ENCODE measurements around the gene SLC10A4. TPM values are rescaled to one million over a fixed set of nuclear protein-coding genes. Genes with fewer than 3 reads are reported as not detected.

The SLC10A4 gene
- total and polyA plus RNA-seq, 2 of the 13 experiments (the other 11 are each of a cell fraction or from before 2014, with no cell fraction given): 0.04 to 0.07 TPM

DNA sequence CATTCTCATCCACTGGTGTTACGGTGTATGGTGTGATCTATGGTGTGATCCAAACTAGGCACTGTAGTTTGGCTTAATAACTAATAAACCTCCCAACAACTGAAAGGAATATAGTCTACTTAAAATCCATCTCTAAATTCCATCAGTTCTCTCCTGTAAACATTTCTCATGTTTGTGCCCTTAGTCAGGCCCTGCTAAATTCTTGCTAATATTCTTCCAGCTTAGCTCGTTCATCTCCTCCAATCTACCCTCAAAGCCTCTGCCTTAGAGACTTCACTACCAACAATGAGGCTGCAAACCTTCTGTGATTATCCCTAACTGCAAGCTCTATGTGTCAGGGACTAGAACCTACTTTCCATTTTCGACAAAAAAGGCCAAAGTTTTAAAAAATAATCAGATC lies 35.0 kb downstream of the SLC10A4 start:
- Histone ChIP-seq H3K4me3 (replicated peaks in 1 of 3; ENCODE audit: insufficient read depth in 1 of 3, low read depth in 2 of 3, low read length in 3 of 3) (no peak overlapping the region), H3K79me2 (ENCODE audit: insufficient read depth, low read length) (no peaks in the 10 kb centered on the region), H3K36me3 (replicated peaks in 1 of 2; ENCODE audit: control insufficient read depth in 1 of 2, insufficient read depth in 2 of 2, low read length in 2 of 2) (peaks cover 2 to 41% of the 10 kb centered on the region in 2 experiments), H3K4me1 (ENCODE audit: insufficient read depth, low read length) (no peaks in the 10 kb centered on the region), H3K9me3 (ENCODE audit: low read length) (no peaks in the 10 kb centered on the region), H3K9ac (ENCODE audit: insufficient read depth, low read depth, low read length) (no peak overlapping the region), H3K27ac (ENCODE audit: extremely low read length, insufficient read depth, low read length) (no peak overlapping the region), H2AFZ (ENCODE audit: low read length) (no peak overlapping the region), H4K20me1 (ENCODE audit: insufficient read depth, low read length) (no peaks in the 10 kb centered on the region), H3K4me2 (ENCODE audit: low read depth, low read length) (no peak overlapping the region), H3K27me3 (ENCODE audit: control insufficient read depth in 1 of 2, insufficient read depth in 2 of 2, low read length in 2 of 2) (no peaks in the 10 kb centered on the region)
- DNase-seq (ENCODE audit: low spot score): no peak
- in situ Hi-C loops (cut with HindIII; ENCODE audit: extremely low pct_ligation_motif_present, low pct_unique_long_range_greater_than_20kb): no loop called here
- ChIA-PET CTCF (ENCODE audit: low intra/inter-chr PET ratio, low total read pairs) (no interaction called here), POLR2A (no interaction called here)
- BruUV-seq (replicated peaks): no TSS peak
- FAIRE-seq: no peak
- WGBS (ENCODE audit: low lambda C conversion rate): 98% methylated on average over 3 of the region's 3 CpGs
- no peak for TF ChIP-seq FOXM1 (CRISPR knock-in tag; IDR thresholded peaks at IDR 0.05)
- no peak for TF ChIP-seq ZBTB21 (CRISPR knock-in tag; IDR thresholded peaks at IDR 0.05)
- no peak for TF ChIP-seq SRF (IDR thresholded peaks at IDR 0.05; ENCODE audit: low read depth, low read length)
- TF ChIP-seq JDP2 (CRISPR knock-in tag; IDR thresholded peaks at IDR 0.05; ENCODE audit: borderline replicate concordance): no peak
- TF ChIP-seq TOPORS (CRISPR knock-in tag; IDR thresholded peaks at IDR 0.05): no peak
- TF ChIP-seq FLYWCH1 (CRISPR knock-in tag; IDR thresholded peaks at IDR 0.05): no peak
- TF ChIP-seq NR2C2 (CRISPR knock-in tag; IDR thresholded peaks at IDR 0.05; ENCODE audit: borderline replicate concordance): no peak
- no peak for TF ChIP-seq ZKSCAN8 (CRISPR knock-in tag; IDR thresholded peaks at IDR 0.05; ENCODE audit: borderline replicate concordance)
- no peak for TF ChIP-seq NFKB2 (CRISPR knock-in tag; IDR thresholded peaks at IDR 0.05; ENCODE audit: borderline replicate concordance)
- TF ChIP-seq HNF1A (IDR thresholded peaks at IDR 0.05; ENCODE audit: low read depth): no peak
- no peak for TF ChIP-seq HNF1A (CRISPR knock-in tag; IDR thresholded peaks at IDR 0.05; ENCODE audit: borderline replicate concordance)
- no peak for TF ChIP-seq SOX13 (IDR thresholded peaks at IDR 0.05)
- TF ChIP-seq SOX13 (CRISPR knock-in tag; conservative IDR thresholded peaks at IDR 0.05 in 1 of 2, IDR thresholded peaks at IDR 0.05 in 1 of 2): no peak
- no peak for TF ChIP-seq MLLT10 (CRISPR knock-in tag; IDR thresholded peaks at IDR 0.05)
- TF ChIP-seq TCF7L2 (IDR thresholded peaks at IDR 0.05; ENCODE audit: low read depth, low read length): no peak
- TF ChIP-seq ZNF468 (CRISPR knock-in tag; IDR thresholded peaks at IDR 0.05): no peak
- no peak for TF ChIP-seq ZBTB8A (CRISPR knock-in tag; IDR thresholded peaks at IDR 0.05; ENCODE audit: borderline replicate concordance, low read depth)
- no peak for TF ChIP-seq MAFF (IDR thresholded peaks at IDR 0.05; ENCODE audit: low read depth, low read length)
- TF ChIP-seq, protein P1, sequence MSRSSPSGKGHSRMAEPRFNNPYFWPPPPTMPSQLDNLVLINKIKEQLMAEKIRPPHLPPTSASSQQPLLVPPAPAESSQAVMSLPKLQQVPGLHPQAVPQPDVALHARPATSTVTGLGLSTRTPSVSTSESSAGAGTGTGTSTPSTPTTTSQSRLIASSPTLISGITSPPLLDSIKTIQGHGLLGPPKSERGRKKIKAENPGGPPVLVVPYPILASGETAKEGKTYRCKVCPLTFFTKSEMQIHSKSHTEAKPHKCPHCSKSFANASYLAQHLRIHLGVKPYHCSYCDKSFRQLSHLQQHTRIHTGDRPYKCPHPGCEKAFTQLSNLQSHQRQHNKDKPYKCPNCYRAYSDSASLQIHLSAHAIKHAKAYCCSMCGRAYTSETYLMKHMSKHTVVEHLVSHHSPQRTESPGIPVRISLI (CRISPR knock-in tag; IDR thresholded peaks at IDR 0.05; ENCODE audit: borderline replicate concordance): no peak
- no peak for TF ChIP-seq SNRNP70 (IDR thresholded peaks at IDR 0.05; ENCODE audit: low read depth, low read length)
- intact Hi-C loops (cut with micrococcal nuclease; ENCODE audit: unreplicated experiment): no loop called here
- ATAC-seq: no peak

Data from HepG2 (cell line).